D721Med (cell line): ENCODE data around the gene PPP1R1C.
"Not testable (repeated sequence)": the region's sequence is repeated elsewhere in the genome, so short reads cannot be mapped to it uniquely, and the experiment has no call there.

Experiments
- DNase-seq: peaks from one replicate; pipeline ENCODE4 v3.0.0; 2011; ENCODE audit warnings: low spot score; ENCODE audit not compliant: insufficient read length
- FAIRE-seq: peaks from 2 replicates; lab custom pipeline; 2011; peaks lifted over from hg19 to GRCh38; lab: Jason Lieb, UNC
- TF ChIP-seq, protein P1 (sequence below): IDR thresholded peaks from 2 replicates; pipeline ENCODE4 v1.5.1; 2012; ENCODE audit warnings: mild to moderate bottlenecking, control low read depth; ENCODE audit not compliant: insufficient read depth; ENCODE audit errors: missing control alignments

The PPP1R1C gene

DNA sequence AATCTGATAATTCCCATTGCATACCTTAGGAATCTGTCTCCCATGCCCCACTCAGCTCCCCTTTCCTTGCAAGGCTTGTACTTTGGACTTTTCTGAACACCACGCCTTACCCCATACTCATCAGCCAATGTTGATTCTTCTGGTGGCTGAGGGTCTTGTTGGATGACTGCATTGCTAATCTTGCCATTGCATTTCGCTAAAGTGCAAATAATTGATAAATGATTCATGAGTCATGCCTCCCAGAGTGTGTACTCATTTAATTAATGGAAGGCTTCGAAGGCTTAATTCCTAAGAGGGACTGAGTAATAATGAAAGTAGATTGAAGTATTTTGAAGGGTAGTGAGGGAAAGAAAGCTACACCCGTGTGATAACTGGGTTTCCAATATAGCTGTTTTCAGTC is 28.0 kb upstream of the PPP1R1C start:
- FAIRE-seq (no peak), DNase-seq (no peak)
- TF ChIP-seq, protein P1, sequence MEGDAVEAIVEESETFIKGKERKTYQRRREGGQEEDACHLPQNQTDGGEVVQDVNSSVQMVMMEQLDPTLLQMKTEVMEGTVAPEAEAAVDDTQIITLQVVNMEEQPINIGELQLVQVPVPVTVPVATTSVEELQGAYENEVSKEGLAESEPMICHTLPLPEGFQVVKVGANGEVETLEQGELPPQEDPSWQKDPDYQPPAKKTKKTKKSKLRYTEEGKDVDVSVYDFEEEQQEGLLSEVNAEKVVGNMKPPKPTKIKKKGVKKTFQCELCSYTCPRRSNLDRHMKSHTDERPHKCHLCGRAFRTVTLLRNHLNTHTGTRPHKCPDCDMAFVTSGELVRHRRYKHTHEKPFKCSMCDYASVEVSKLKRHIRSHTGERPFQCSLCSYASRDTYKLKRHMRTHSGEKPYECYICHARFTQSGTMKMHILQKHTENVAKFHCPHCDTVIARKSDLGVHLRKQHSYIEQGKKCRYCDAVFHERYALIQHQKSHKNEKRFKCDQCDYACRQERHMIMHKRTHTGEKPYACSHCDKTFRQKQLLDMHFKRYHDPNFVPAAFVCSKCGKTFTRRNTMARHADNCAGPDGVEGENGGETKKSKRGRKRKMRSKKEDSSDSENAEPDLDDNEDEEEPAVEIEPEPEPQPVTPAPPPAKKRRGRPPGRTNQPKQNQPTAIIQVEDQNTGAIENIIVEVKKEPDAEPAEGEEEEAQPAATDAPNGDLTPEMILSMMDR, result no peak

DNA sequence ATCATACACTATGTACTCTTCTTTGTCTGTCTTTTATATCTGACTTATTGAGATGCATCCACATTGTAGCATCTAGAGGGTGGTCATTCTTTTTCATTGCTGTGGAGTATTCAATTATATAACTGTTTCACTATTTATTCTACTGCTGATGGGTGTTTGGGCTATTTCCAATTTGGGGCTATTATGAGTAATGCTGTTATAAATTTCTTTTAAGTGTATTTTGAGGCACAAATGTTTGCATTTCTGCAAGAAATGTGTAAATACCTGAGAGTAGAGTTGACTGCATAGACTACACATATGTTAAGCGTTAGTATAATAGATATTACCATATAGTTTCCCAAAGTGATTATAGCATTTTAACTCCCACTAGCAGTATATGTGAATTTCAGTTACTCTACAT is 26.9 kb upstream of the PPP1R1C start:
- DNase-seq, result no peak
- no peak for FAIRE-seq
- TF ChIP-seq, protein P1, result no peak

DNA sequence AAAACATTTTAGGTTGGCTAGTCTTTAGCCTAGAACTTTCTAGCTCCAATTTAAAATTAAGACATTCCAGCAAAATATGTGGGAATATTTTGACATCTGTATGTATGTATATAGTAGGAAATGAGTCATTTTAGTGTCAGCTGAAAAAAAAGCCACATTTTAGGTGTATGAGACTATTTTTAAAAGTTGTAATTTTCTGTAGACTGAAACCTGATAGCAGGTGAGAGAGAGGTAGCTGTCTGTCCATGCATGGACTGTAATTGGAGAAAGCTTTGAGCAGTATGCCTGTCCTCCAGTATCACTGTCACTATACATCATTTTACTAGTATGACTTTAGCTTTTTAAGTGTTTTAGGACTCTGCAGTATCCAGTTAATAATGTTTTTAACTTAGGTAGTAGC is 26.1 kb upstream of the PPP1R1C start:
- no peak for FAIRE-seq
- no peak for DNase-seq
- TF ChIP-seq, protein P1, result no peak

DNA sequence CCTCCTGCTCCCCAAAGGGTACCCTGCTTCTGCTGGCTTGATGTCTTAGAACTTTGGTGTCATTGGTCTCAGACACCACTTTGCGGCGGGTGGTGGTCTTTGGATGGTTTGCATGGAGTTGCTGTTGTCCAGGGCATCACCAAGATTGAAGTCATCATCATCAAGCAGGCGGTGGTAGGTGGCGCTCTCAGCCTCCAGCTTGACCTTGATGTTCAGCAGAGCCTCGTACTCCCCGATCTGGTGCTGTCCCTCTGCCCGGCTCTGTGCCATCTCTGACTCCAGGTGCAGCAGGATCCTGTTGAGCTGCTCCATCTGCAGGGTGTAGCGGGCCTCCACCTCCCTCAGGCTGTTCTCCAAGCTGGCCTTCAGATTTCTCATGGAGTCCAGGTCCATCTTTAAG is 24.5 kb upstream of the PPP1R1C start:
- not testable (repeated sequence) for DNase-seq, FAIRE-seq

DNA sequence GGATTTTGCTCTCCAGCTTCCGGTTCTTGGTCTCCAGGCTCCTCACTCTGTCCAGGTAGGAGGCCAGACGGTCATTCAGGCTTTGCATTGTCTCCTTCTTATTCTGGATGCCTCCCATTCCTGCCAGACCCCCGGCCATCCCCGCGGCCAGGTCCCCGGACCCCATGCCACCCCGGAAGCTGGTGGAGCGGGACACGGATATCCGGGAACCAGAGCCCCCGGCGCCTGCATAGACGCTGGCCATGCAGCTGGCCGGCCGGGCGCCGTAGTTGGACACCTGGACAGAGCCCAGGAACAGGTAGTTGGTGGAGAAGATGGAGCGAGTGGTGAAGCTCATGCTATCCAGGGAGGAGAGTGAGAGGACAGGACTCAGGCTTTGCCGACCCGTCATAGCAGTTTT is 23.5 kb upstream of the PPP1R1C start:
- TF ChIP-seq, protein P1, result no peak
- no peak for DNase-seq
- no peak for FAIRE-seq

DNA sequence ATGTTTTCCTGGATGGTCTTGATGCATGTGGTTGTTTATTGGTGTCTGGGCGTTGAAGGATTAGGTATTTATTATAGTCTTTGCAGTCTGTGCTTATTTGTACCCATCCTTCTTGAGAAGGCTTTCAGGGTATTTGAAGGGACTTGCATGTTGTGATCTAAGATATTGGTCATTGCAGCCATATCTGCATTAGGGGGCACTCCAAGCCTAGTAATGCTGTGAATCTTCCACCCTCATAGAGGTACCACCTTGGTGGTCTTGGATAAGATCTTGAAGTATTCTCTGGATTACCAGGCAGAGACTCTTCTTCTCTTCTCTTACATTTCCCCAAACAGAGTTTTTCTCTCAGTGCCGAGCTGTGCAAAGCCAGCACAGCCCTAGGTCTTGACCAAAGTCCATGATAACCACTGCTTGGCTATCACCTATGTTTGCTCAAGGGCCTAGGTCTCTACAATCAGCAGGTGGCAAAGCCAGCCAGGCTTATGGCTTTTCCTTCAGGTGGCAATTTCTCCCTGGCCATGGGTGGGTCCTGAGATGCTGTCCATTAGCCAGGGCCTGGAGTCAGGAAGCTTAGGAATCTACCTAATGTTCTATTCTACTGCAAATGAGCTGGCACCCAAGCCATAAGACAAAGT is 15.4 kb upstream of the PPP1R1C start:
- DNase-seq, result no peak
- no peak for FAIRE-seq
- TF ChIP-seq, protein P1, result no peak

DNA sequence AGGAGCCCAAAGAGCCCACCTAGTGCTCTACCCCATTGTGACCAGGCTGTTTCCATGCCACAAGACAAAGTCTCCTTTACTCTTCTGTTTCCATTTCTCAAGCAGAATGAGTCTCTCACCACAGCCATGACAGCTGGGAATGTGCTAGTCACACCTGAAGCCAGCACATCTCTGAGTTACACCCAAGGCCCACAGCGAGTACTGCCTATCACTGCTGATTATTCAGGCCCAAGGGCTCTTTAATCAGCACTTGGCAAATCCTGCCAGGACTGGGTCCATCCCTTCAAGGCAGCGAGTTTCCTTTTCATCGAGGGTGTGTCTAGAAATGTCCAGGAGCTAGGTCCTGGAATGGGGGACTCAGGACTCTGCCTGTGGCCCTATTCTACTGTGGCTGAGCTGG is 14.6 kb upstream of the PPP1R1C start:
- DNase-seq, result no peak
- no peak for FAIRE-seq
- TF ChIP-seq, protein P1, result no peak
